HEK293 (cell line): ENCODE data around the gene VRK1.

Source experiments
- CTCF ChIP-seq: fragments of 450-650 bp; formaldehyde crosslinking; IDR thresholded peaks from 2 replicates; pipeline ENCODE4 v1.5.1; 2016; ENCODE audit warnings: missing biosample characterization, missing genetic modification characterization
- ZNF311 ChIP-seq: fragments of 450-650 bp; formaldehyde crosslinking; IDR thresholded peaks from 2 replicates; pipeline ENCODE4 v1.5.1; 2017; ENCODE audit warnings: missing biosample characterization, missing genetic modification characterization, borderline replicate concordance
- ZNF350 ChIP-seq: fragments of 450-650 bp; formaldehyde crosslinking; IDR thresholded peaks from 2 replicates; pipeline ENCODE4 v1.5.0; 2017; ENCODE audit warnings: missing biosample characterization, mild to moderate bottlenecking, missing genetic modification characterization
- ZNF677 ChIP-seq: fragments of 450-650 bp; IDR thresholded peaks from 2 replicates; pipeline ENCODE4 v1.5.0; 2018; ENCODE audit warnings: missing biosample characterization, mild to moderate bottlenecking, missing genetic modification characterization, moderate library complexity

GRCh38 chr14:96839251-96839650, 42.1 kb downstream of the VRK1 start:
- TF ChIP-seq ZNF677 (tag by site-specific recombination) (no peak), ZNF350 (tag by site-specific recombination) (no peak), CTCF (tag by site-specific recombination) (no peak), ZNF311 (tag by site-specific recombination) (no peak)
